OCI-LY7 (cell line): ENCODE measurements around the gene ETV5. TPM values are rescaled to one million over a fixed set of nuclear protein-coding genes. Genes with fewer than 3 reads are reported as not detected.

Source experiments
- BruUV-seq: library from RNA; stranded (reverse); fragments of 400-500 nt; replicated peaks from 2 replicates; lab custom pipeline; 2021; lab: Mats Ljungman, UMichigan
- CTCF ChIA-PET: fragments of 300-600 bp; sonication (Branson Sonifier 250); formaldehyde crosslinking; loops from one replicate; lab custom pipeline; 2022; ENCODE audit warnings: antibody characterized with exemption; ENCODE audit not compliant: unreplicated experiment; lab: Charles Lee
- POLR2A ChIA-PET: fragments of 300-600 bp; sonication (Branson Sonifier 250); formaldehyde crosslinking; loops from one replicate; lab custom pipeline; 2022; ENCODE audit warnings: antibody characterized with exemption; lab: Charles Lee
- DNase-seq: peaks from one replicate; pipeline ENCODE4 v3.0.0-alpha.2; 2015; ENCODE audit warnings: low spot score
- H2AFZ ChIP-seq: fragments of 200-600 bp; sonication (generic), shearing (Covaris generic); 2 replicates; pipeline ENCODE4 v1.6.1; 2014; ENCODE audit warnings: mild to moderate bottlenecking, antibody characterized with exemption, low read length, moderate library complexity
- H3K27ac ChIP-seq: fragments of 200-600 bp; sonication (generic); 2 replicates; pipeline ENCODE4 v1.5.1; 2014; ENCODE audit warnings: mixed run types, low read depth, mild to moderate bottlenecking, moderate library complexity, low read length, inconsistent platforms; ENCODE audit not compliant: poor library complexity, severe bottlenecking
- H3K36me3 ChIP-seq: fragments of 200-600 bp; sonication (generic); 2 replicates; pipeline ENCODE4 v1.6.1; 2014; ENCODE audit warnings: mild to moderate bottlenecking, antibody characterized with exemption, low read length, moderate library complexity, mixed read lengths; ENCODE audit not compliant: insufficient read depth
- H3K4me1 ChIP-seq: fragments of 200-600 bp; sonication (generic); 2 replicates; pipeline ENCODE4 v1.5.1; 2014; ENCODE audit warnings: mild to moderate bottlenecking, low read length; ENCODE audit not compliant: insufficient read depth, poor library complexity, severe bottlenecking
- H3K4me2 ChIP-seq: fragments of 200-600 bp; sonication (generic); 2 replicates; pipeline ENCODE4 v1.6.1; 2014; ENCODE audit warnings: mild to moderate bottlenecking, low read length
- H3K4me3 ChIP-seq: fragments of 200-600 bp; sonication (generic); 2 replicates; pipeline ENCODE4 v1.5.1; 2014; ENCODE audit warnings: mild to moderate bottlenecking, low read depth, low read length; ENCODE audit not compliant: poor library complexity, severe bottlenecking
- H3K79me2 ChIP-seq: fragments of 200-600 bp; sonication (generic); 2 replicates; pipeline ENCODE4 v1.6.1; 2016; ENCODE audit warnings: low read depth, mild to moderate bottlenecking, low read length, moderate library complexity, mixed read lengths; ENCODE audit not compliant: insufficient read depth
- H3K9me2 ChIP-seq: fragments of 200-600 bp; sonication (generic); 2 replicates; pipeline ENCODE4 v1.6.1; 2016; ENCODE audit warnings: mild to moderate bottlenecking, low read length, mixed read lengths; ENCODE audit not compliant: insufficient read depth
- H3K9me3 ChIP-seq: fragments of 200-600 bp; sonication (generic); 2 replicates; pipeline ENCODE4 v1.6.1; 2014; ENCODE audit warnings: mild to moderate bottlenecking, mixed run types, low read length, mixed read lengths
- H4K20me1 ChIP-seq: fragments of 200-600 bp; sonication (generic); 2 replicates; pipeline ENCODE4 v1.6.1; 2014; ENCODE audit warnings: mild to moderate bottlenecking, antibody characterized with exemption, low read length, moderate library complexity, mixed read lengths; ENCODE audit not compliant: insufficient read depth
- EZH2phosphoT487 ChIP-seq: fragments of 200-600 bp; sonication (generic); IDR thresholded peaks from 2 replicates; pipeline ENCODE4 v1.6.1; 2018; ENCODE audit warnings: low read depth, borderline replicate concordance, mild to moderate bottlenecking, mixed run types, antibody characterized with exemption, low read length, moderate library complexity, mixed read lengths
- intact Hi-C: fragments of 100-400 bp; cut with micrococcal nuclease; formaldehyde crosslinking; loops from one replicate; pipeline ENCODE4 v1.10.0; 2022; ENCODE audit not compliant: unreplicated experiment
- total RNA-seq, 2 experiments: library from RNA; depleted of rRNA in 1 of 2; stranded (reverse); fragments of >200 nt in 1 of 2; shearing (Covaris generic) in 1 of 2; gene quantifications; 2 replicates each; pipeline ENCODE4 v1.2.3, GENCODE V29; 2014 to 2022
- TF ChIP-seq, protein P1 (sequence below): fragments of 200-600 bp; sonication (generic); conservative IDR thresholded peaks from 2 replicates; pipeline ENCODE4 v1.5.1; 2014; ENCODE audit warnings: mild to moderate bottlenecking, antibody characterized with exemption, low read length, moderate library complexity, mixed read lengths

Gene ETV5
- total RNA-seq, 2 experiments from 2014 or later: 0.85 to 1.1 TPM

DNA sequence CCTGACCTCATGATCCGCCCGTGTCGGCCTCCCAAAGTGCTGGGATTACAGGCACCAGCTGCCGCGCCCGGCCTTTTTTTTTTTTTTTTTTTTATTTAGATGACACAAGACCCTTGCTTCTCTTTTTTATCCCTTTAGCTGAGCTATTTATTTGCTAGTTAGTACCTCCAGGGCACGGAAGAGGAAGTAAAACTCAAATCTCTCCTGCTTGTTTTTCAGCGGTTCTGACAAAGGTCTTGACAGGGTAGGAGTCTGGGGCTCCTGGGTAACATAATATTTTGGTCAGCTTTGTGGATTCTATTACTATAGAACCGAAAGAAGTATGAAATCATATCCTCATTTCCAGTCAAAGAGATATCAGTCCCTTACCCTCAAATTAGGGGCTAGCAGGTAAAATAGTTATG lies 44.0 kb upstream of the ETV5 start:
- POLR2A ChIA-PET: interaction anchor here (0.7 to 2.8 kb wide), 9 partner anchors 10 to 841 kb away, joined by 3 to 11 read pairs (median 5); no protein-coding TSS in a partner anchor
- BruUV-seq: no TSS peak
- H3K4me1 ChIP-seq: peaks cover 47% of the 10 kb centered on the region
- H3K4me2 ChIP-seq: peak overlapping the region; percentile 72
- no peaks in the 10 kb centered on the region for H3K79me2 ChIP-seq
- no peaks in the 10 kb centered on the region for H3K9me2 ChIP-seq
- peak overlapping the region; percentile 78; the same call in 1 of the 2 replicates for H2AFZ ChIP-seq
- no peaks in the 10 kb centered on the region for H3K36me3 ChIP-seq
- intact Hi-C loops: loop anchor here (2.0 to 10.0 kb wide), 4 partner anchors 44 to 382 kb away; partner anchors contain the start of gene ETV5
- peak overlapping the region; percentile 45 for H3K4me3 ChIP-seq
- peak overlapping the region; percentile 88 for H3K27ac ChIP-seq
- no peaks in the 10 kb centered on the region for H4K20me1 ChIP-seq
- no peaks in the 10 kb centered on the region for H3K9me3 ChIP-seq
- no peak for TF ChIP-seq EZH2phosphoT487
- TF ChIP-seq, protein P1, sequence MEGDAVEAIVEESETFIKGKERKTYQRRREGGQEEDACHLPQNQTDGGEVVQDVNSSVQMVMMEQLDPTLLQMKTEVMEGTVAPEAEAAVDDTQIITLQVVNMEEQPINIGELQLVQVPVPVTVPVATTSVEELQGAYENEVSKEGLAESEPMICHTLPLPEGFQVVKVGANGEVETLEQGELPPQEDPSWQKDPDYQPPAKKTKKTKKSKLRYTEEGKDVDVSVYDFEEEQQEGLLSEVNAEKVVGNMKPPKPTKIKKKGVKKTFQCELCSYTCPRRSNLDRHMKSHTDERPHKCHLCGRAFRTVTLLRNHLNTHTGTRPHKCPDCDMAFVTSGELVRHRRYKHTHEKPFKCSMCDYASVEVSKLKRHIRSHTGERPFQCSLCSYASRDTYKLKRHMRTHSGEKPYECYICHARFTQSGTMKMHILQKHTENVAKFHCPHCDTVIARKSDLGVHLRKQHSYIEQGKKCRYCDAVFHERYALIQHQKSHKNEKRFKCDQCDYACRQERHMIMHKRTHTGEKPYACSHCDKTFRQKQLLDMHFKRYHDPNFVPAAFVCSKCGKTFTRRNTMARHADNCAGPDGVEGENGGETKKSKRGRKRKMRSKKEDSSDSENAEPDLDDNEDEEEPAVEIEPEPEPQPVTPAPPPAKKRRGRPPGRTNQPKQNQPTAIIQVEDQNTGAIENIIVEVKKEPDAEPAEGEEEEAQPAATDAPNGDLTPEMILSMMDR: no peak
- CTCF ChIA-PET: interaction anchor here (0.6 to 1.5 kb wide), 2 partner anchors 10 to 78 kb away, joined by 3 to 6 read pairs; no protein-coding TSS in a partner anchor
- peak; percentile 89 for DNase-seq

- Histone ChIP-seq H3K9me2 (no peaks in the 10 kb centered on the region), H3K27ac (peak overlapping the region; percentile 88), H3K4me2 (peak overlapping the region; percentile 72), H3K79me2 (no peaks in the 10 kb centered on the region), H2AFZ (peak overlapping the region; percentile 78), H3K4me3 (peak overlapping the region; percentile 45), H3K4me1 (peaks cover 47% of the 10 kb centered on the region), H4K20me1 (no peaks in the 10 kb centered on the region), H3K9me3 (no peaks in the 10 kb centered on the region), H3K36me3 (no peaks in the 10 kb centered on the region)
- intact Hi-C loops: loop anchor here (2.0 to 10.0 kb wide), 4 partner anchors 44 to 382 kb away; partner anchors contain the start of gene ETV5
- peak; percentile 64 for DNase-seq
- BruUV-seq: no TSS peak
- CTCF ChIA-PET: interaction anchor here (0.6 to 1.5 kb wide), 3 partner anchors 10 to 209 kb away, joined by 3 to 6 read pairs (median 3); no protein-coding TSS in a partner anchor
- TF ChIP-seq, protein P1: no peak
- TF ChIP-seq EZH2phosphoT487: no peak
- POLR2A ChIA-PET: interaction anchor here (0.8 to 2.8 kb wide), 7 partner anchors 10 to 382 kb away, joined by 3 to 11 read pairs (median 5); no protein-coding TSS in a partner anchor
Observed at GRCh38 chr3:186152361-186152798, 43.5 kb upstream of the ETV5 start.
